ENCODE measurements around the gene GJA10.
"Not testable (repeated sequence)": the region's sequence is repeated elsewhere in the genome, so short reads cannot be mapped to it uniquely, and the experiment has no call there.

GJA10 gene

DNA sequence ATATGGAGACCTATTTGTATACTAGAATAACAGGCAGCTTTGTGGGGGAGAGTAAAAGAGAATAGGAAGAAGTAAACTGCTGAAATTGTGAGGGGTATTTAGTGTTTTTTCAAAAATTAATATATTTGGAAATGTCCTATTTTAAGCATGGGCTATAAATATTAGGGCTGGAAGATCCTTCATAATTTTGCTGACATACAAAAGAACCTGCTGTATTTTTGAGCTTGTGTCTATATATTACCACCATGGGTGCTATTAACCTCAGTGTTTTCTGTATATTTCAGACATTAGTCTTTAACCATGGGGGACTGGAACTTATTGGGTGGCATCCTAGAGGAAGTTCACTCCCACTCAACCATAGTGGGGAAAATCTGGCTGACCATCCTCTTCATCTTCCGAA is at the start of gene GJA10:
Gene GJA10 (plus strand): TSS at position 301 of the 400 bp plus-strand sequence. CDS start 0 bp downstream, at position 301.
- no peak for DNase-seq

DNA sequence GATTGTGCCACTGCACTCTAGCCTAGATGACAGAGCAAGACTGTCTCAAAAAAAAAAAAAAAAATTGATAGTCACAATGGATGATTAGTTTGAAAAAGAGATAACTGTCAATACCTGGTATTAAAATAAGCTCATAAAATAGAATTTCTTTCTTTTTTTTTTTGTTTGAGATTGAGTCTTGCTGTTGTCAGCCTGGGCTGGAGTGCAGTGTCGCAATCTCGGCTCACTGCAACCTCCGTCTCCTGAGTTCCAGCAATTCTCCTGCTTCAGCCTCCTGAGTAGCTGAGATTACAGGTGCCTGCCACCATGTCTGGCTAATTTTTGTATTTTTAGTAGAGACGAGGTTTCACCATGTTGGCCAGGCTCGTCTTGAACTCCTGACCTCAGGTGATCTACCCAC is 46.8 kb upstream of the GJA10 start:
- DNase-seq = not testable (repeated sequence)

- no peak for DNase-seq
These were observed 41.2 kb upstream of the GJA10 start for GRCh38 chr6:89853068-89853467.

DNA sequence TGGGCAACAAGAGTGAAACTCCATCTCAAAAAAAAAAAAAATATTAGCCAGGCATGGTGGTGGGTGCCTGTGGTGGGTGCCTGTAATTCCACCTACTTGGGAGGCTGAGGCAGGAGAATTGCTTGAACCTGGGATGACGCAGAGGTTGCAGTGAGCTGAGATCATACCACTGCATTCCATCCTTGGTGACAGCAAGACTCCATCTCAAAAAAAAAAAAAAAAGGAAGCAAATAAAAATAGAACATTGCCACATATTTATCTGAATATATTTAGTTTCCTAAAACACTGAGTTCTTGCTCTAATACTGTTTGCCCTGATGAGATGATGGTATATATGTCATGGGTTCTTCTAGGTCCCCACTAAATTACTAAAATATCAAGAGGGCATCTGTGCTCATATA is 36.2 kb upstream of the GJA10 start:
- DNase-seq = no peak

DNA sequence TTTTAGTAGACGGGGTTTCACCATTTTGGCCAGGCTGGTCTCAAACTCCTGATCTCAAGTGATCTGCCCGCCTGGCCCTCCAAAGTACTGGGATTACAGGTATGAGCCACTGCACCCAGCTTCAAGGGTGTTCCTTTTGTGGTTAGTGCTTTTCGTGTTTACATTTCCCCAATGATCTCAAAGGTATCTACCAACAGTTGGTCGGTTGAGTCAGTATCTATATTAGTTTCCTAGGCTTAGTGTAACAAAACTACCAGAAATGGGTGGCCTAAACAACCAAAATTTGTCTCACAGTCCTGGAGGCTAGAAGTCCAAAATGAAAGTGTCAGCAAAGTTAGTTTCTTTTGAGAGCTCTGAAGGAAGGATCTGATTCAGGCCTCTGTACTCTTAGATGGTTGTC is 34.5 kb upstream of the GJA10 start:
- no peak for DNase-seq

GRCh38 chr6:89862273-89862672 is 32.0 kb upstream of the GJA10 start:
- DNase-seq = no peak

DNA sequence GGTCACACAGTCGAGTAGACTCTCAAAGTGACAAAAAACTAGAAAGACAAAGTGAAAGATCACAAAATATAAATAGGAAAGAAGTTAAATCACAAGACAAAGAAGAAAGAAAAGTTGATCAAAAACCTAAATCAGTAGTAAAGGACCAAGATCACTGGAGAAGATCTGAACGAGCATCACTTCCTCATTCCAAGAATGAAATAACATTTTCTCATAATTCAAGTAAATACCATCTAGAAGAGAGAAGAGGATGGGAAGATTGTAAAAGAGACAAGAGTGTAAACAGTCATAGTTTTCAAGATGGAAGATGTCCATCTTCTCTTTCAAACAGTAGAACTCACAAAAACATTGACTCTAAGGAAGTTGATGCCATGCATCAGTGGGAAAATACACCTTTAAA is 31.6 kb upstream of the GJA10 start:
- DNase-seq = peak; percentile 2

- no peak for DNase-seq
These were observed 28.1 kb upstream of the GJA10 start for GRCh38 chr6:89866024-89866678.

DNA sequence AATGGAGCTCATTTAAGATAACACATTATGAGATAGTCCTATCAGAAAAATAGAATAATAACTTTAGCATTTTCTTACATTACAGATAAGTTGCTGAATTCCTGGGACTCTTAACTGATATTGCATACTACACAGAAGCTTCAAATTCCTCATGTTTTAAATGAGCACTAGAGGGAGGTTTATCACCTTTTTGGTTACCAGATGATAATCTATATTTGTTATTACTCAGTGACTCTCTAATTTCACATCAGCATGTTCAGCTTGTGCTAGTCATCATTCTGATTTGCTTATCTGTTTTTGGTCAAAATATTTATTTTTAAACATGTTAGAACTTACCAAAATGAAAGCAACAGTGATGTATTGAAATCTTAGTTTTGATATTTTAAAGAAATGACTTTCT is 20.5 kb upstream of the GJA10 start:
- DNase-seq = no peak

DNA sequence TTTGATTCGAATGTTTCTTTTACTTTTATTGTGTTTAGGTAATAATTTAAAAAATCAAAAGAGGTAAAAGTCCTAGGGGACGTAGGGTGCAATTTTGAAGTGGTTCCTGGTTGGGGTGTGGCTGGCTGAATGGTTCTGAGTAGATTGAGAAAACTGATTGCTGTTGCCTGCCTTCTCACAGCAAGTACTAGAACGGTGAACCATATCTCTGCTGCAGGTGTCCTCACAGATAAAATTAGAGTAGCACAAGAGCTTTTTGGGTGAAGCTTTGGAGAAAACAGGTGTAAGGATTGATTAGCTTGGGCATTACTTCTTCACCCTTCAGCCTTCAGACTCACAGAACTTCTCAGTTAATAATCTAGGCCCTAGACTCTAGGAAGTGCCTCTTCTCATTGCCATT is 19.8 kb upstream of the GJA10 start:
- no peak for DNase-seq

- DNase-seq = no peak
These were observed 7.7 kb upstream of the GJA10 start for GRCh38 chr6:89886378-89887120.

- DNase-seq = no peak
These were observed 6.7 kb upstream of the GJA10 start for GRCh38 chr6:89887452-89888137.

GRCh38 chr6:89888138-89888514 is 6.1 kb upstream of the GJA10 start:
- DNase-seq = no peak

- DNase-seq = no peak
These were observed 5.4 kb upstream of the GJA10 start for GRCh38 chr6:89888871-89889270.

GRCh38 chr6:89890845-89891528 is 3.3 kb upstream of the GJA10 start:
- DNase-seq = not testable (repeated sequence)

- DNase-seq = not testable (repeated sequence)
These were observed 1.7 kb upstream of the GJA10 start for GRCh38 chr6:89892577-89892976.

GRCh38 chr6:89895276-89895874 is 1.1 kb downstream of the GJA10 start:
- no peak for DNase-seq

DNA sequence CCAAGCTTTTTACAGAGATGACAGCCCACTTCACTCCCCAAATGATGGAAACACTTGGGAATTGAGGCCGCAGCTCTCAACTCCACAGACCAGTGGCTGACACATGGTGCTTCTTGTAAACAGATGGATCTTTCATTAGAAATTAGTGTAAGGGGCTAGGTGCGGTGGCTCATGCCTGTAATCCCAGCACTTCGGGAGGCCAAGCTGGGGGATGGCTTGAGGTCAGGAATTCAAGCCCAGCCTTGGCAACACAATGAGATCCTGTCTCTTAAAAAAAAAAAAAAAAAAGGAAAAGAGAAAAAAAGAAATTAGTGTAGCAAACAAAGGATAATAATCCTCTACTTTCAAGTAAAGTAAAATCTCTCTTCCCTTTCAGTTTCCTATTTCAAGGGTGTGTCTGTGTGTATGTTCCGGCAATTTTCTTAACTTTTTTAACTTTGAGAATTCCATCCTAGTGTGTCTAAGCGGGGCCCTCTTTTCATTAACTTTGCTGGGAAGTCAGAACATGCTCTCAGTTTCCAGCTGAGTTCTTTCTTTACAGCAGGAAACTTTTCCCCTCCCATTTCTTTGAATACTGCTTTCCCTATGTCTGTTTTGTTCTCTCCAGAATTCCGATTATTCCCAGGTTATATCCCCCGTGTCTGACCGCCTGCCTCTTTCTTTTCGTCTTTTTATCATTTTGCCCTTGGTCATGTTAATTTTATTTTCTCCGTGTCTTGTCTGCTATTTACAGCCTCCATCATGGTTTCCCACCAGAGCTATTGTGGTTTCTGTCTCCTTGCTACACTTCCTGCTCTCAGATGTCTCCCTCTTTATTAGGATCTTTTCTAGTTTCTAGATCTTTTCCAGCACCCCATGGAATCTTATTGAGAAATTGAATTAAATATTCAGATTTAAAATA is 16.0 kb downstream of the GJA10 start:
- not testable (repeated sequence) for DNase-seq

DNA sequence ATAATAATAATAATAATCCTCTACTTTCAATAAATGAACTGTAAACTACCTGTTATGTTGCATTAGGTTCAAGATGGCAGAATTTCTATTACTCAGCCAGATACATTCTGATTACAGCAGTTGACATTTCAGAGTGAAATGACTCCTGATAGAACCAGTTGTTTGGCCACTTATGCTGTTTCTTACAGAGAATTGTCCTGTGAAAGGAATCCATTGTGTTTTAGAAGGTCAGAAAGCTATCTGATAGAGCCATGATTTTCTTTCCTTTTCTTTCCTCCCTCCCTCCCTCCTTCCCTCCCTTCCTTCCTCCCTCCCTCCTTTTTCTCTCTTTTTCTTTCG is 16.6 kb downstream of the GJA10 start:
- no peak for DNase-seq

DNA sequence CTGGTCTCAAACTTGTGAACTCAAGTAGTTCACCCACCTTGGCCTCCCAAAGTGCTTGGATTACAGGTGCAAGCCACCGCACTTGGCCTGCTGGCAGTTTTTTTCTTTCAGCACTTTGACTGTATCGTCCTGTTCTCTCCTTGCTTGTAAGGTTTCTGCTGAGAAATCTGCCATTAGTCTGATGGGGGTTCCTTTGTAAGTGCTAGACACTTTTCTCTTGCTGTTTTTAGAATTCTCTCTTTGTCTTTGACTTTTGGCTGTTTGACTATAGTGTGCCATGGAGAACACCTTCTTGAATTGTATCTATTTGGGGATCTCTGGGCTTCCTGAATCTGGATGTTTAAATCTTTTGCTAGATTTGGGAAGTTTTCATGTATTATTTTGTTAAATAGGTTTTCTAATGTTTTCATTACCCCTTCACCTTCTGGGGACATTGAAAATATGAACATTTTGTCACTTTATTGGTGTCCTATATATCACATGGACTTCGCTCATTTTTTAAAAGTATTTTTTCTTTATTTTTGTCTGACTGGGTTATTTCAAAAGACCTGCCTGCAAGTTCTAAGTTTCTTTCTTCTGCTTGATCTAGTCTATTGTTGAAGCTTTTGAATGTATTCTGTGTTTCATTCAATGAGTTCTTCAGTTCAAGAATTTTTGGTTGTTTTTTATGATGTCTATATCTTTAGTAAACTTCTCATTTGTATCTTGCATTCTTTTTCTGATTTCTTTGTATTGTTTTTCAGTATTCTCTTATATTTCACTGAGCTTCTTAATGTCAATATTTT is 22.1 kb downstream of the GJA10 start:
- DNase-seq = no peak

DNA sequence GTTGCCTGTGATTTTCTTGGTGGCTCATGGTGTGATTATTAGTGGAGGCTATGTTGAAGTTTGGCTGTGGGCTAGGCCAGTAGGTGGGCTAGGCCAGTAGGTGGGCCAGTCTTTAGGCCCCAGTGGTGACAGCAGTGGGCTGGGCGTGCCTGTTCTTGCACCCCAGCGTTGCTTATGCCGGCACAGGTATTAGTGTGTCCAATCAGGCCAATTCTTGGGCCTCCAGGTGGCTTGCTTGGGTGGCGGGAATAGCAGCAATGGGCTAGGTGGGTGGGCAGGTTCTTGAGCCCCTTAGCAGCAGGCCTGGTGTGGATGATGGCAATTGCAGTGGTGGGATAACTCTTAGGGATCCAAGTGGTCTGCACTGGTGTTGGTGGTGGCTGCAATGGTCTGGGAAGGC is 22.9 kb downstream of the GJA10 start:
- no peak for DNase-seq

Data from GF-D8 (cell line).